Measurements from ENCODE around the gene HOXA4.

Gene HOXA4

GRCh38 chr7:27130540-27131389 is at the start of gene HOXA4:
Gene HOXA4 (minus strand): TSS chr7:27130757. CDS start chr7:27130733, 24 bp downstream.
- no peak for DNase-seq (ENCODE audit: low read depth, low spot score)

GRCh38 chr7:27179503-27180430 is 49.2 kb upstream of the HOXA4 start:
- no peak for DNase-seq (ENCODE audit: low read depth, low spot score)

DNA sequence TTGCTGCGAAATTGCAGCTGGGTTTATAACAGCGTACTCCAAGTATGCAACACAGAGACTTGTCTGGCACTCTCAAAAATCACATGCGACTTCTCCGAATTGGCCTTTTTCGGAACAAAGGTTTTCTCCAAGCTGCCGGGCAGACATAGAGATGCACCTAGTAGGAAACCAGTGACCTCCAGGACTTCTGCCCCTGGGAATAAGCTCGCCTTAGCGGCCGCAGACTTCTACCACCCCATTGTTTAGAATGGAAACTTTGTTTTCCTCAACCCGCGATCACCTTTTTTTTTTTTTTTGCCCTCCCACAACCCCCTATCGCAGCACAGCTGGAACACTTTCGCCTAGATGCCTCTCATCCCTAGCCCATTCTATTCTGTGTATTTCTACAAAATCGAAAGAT is 48.5 kb upstream of the HOXA4 start:
- DNase-seq (ENCODE audit: low read depth, low spot score) = no peak

DNA sequence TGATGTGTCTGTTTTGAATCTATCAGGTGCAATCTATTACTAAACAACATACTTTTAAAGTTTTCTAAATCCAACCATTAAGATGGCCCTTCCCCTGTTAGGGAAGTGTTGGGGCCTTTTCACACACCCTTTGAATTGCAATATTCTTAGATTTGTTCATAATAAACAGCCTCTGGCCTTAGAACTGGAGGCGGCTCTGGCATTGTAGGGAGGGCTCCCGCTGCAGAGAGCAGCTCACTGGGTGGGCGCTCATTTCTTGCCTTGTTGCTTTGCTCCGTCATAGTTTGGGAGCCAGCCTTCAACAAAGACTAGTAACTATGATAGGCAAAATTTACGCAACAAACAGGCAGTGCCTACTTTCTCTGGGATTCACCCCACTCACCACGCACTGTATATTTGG is 47.8 kb upstream of the HOXA4 start:
- DNase-seq (ENCODE audit: low read depth, low spot score) = no peak

DNA sequence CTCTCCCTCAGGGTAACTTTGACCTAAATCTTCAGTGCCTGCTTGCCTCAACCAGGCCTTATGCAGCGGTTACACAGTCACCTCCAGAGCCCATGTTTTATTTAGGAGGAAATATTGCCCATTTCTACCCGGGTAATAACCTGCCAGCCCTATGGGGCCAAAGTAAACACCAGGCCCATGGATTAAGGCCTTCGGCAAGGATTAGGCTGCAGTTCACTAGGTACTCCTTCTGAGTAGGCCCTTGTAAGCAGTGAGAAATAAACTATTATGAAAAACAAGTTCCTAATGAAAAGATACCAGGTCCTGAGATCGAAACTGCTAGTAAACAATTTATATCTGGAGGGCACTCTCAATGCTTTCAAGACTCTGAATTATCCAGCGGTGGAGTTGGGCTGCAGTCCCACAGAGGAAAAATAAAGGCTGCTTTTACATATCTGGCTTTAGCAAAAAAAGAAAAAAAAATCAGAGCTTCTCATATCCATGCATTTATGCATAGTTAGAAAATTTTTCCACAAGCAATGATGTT is 47.3 kb upstream of the HOXA4 start:
- DNase-seq (ENCODE audit: low read depth, low spot score) = no peak

DNA sequence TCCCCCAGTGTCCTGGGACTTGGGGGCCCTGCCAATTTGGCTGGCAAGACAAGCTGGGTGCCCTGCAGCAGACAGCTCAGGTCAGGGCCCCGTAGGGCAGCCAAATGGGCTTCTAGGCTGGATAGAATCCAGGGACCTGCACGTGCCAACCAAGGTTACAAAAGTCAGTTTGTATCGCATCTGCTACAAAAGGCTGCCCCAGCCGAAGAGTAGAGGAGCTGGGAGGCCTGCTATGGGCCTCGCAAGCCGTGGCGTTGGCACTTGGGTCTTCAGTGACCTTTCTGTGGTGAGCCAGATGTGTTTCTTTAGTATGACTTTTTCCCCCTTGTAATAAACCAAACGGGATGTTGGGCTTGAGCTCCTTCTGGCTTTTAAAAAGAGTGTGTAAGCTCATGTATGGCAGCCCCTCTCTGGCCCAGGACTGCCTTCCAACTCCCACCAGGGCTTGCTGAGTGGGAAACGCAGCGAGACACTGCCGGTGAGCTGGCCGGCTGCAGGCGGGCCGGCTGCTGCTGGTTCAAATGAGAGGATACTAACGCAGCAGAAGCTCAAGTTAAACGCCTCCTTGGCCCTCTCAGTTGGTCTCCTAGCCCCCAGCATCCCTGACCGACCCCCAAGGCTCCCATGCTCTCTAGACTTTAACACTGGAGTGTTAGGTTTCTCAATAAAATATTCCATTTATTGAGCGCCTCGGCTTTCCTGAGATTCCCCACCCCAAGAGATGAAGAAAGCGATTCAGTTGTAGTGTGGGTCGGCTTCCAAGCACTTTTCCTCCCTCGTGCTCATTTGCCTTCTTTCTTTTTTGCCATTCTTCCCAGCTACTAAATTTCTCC is 46.6 kb upstream of the HOXA4 start:
- no peak for DNase-seq (ENCODE audit: low read depth, low spot score)

- no peak for DNase-seq (ENCODE audit: low read depth, low spot score)
These were observed 45.9 kb upstream of the HOXA4 start for GRCh38 chr7:27176524-27176845.

DNA sequence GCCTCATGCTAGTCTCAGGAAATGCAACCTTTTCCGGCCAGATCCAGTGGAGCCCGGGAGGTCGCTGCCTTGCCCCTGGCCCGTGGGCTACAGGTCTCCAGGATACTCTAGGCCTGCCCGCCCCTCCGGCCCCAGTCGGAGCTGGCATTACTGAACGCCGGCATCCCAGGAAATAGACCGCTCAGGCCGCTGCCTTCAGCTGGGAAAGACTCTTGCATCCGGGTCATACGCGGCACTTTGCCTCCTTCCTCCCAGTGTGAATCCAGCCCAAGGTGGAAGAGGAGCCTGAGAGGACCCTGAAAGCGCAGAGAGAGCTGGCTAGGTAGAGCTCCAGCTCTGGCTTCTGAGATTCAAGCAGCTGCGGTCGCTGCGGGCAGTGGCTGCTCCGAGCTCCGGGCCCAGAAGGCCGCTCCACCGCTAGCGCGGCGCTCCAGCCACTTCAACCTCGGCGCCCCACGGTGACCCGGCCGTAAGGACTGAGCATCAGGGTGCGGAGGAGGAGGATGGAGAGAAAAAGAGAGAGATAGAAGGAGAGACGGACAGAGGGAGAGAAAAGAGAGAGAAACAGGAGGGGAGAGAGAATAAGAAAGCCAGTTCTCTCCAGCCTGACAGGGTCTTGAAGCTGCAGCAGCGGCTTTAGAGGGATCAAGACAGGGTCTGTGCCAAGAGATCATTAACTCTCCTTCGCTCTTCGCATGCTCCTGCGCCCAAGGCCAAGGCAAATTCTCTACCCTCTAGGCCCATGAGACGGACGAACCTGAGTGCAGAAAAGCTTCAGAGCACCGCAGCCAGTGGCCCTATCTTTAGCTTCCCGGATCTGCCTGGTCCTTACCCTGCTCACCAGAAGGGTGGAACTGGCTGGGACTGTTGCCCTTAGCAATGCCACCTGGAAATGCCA is 45.3 kb upstream of the HOXA4 start:
- no peak for DNase-seq (ENCODE audit: low read depth, low spot score)

DNA sequence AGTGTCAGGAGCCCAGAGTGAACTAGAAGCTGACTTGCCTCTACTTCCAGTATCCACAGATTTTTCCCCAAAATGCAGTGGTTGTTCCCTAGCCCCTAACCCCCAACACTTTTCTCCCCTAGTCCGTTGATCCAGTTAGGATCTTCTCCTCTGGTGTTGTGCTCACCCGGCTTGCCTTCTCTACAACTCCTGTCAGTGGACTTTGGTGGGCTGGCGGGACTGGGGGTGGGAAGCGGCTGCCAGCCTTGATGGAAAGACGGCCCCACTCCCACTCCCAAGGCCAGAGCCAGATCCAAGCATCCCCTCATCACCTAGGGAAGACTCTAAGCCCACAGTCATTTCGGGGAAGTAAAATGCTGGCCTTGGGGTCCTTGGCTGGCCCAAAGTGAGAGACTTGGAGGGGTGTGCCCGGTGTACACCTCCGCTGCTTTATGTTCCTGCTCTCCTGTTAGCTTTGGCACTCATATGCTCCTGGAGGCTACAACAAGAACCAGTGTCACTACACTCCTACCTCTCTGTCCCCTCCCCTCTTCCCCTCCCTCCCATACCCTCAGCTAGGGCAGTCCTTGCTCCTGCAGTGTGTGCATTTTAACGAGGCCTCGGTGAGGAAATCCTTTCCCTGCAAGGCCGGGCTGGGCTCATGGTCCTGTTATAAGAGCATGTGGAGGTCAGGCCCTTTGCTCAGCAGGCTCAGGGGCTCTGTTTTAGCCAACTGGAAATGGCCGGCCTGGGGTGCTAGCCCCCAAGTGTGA is 44.5 kb upstream of the HOXA4 start:
- DNase-seq (ENCODE audit: low read depth, low spot score) = no peak

GRCh38 chr7:27173956-27174873 is 43.7 kb upstream of the HOXA4 start, which contains the start of gene HOXA10:
Gene HOXA10 (minus strand): TSS chr7:27174320. CDS start chr7:27174306, 14 bp downstream.
- DNase-seq (ENCODE audit: low read depth, low spot score) = no peak

DNA sequence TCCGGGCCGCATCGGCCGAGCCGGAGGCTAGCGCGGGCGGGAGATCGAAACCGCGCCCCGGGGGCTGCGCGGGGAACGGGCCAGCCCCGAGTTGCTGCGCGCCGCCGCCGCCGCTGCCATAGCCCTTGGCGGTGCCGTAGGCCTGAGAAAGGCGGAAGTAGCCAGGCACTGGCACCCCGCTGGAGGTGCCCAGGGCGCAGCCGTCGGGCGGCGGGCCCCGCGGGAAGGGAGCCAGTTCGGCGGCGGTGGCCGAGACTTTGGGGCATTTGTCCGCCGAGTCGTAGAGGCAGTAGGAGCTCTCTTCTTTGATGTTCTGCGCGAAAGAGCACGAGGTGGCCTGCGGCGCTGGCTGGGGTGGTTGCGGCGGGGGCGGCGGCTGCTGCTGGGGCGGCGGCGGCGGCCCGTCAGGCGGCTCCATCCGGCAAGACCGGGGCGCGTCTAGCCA is 43.0 kb upstream of the HOXA4 start:
- no peak for DNase-seq (ENCODE audit: low read depth, low spot score)

DNA sequence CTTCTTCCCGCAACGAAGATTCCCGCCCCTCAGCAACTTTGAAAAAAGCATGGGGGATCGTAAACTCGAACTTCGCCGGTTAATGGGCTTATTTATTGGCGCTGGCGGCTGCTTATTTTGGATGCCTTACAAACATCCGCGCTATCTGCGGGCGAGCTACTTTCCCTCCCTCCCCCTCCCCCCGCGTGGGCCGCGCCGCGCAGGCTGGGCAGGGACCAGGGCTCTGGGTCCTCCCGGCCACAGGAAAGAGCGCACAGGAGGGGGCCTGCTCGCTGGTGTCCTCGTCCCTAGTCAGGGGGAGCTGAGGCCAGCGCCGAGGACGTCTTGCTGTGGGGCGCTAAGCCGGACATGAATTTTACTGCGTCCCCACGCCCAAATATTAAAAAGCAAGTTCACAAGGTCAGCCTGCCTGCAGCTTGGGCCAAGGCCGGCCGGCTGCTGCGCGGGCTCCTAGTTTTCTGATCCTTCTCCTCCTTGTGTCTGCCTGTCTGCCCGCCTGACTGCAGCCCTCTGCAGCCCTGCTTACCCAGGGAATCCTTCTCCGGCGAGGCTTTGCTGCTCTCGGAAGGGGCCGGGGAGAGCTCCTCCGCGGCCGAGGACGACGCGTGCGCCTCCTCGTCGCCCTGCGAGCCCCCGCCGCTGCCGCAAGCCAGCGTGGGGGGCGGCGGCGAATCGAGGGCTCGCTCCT is 42.4 kb upstream of the HOXA4 start:
- no peak for DNase-seq (ENCODE audit: low read depth, low spot score)

DNA sequence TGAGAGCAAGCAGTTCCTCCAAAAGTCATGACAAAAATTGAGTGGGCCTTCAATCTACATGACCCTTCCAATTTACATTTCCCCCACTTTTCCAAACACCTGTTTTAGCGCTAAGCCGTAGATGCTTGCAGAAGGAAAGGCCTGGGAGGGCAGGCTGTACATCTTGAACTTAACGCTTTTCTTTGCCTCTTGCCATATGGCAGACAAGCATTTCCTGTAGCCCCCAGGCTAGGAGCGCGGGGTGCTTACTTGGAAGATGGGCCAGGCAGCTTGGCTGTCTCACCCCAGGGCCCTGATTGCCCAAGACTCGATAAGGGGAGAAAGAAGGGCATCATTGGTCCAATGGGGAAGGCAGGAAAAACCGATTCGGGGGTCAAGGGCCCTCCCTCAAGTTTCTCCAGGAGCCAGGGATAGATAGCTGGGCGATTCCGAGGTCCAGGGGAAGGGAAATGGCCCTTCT is 41.8 kb upstream of the HOXA4 start:
- no peak for DNase-seq (ENCODE audit: low read depth, low spot score)

DNA sequence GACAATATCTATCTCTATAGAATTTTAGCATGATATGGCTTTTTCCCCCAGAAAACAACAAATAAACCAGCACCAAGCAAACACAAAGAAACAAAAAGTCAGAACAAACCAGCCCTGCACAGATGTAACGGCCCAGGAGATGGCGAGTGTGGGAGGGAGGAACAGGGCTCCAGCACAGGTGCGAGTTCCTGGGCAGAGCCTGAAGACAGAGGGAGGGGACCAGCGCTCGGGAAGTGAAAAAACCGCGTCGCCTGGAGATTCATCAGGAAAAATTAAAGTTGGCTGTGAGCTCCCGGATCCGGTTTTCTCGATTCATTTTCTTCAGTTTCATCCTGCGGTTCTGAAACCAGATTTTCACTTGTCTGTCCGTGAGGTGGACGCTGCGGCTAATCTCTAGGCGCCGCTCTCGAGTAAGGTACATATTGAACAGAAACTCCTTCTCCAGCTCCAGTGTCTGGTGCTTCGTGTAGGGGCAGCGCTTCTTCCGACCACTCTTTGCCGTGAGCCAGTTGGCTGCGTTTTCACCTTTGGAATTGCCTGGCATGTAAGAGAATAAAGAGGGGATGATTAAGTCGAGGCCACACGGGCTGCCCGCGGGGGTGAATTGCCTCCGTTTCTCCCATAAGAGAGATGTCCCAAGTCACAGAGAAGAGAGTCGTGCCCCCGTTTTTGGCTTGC is 41.2 kb upstream of the HOXA4 start:
- DNase-seq (ENCODE audit: low read depth, low spot score) = no peak

GRCh38 chr7:27171325-27171636 is 40.7 kb upstream of the HOXA4 start:
- no peak for DNase-seq (ENCODE audit: low read depth, low spot score)

GRCh38 chr7:27170426-27171324 is 40.1 kb upstream of the HOXA4 start:
- DNase-seq (ENCODE audit: low read depth, low spot score) = no peak

All from brain pericyte (primary cell).